ENCODE measurements around the gene MMP28. TPM values are rescaled to one million over a fixed set of nuclear protein-coding genes. Genes with fewer than 3 reads are reported as not detected.

The MMP28 gene
- total RNA-seq, 1 experiment from 2014 or later = not detected

DNA sequence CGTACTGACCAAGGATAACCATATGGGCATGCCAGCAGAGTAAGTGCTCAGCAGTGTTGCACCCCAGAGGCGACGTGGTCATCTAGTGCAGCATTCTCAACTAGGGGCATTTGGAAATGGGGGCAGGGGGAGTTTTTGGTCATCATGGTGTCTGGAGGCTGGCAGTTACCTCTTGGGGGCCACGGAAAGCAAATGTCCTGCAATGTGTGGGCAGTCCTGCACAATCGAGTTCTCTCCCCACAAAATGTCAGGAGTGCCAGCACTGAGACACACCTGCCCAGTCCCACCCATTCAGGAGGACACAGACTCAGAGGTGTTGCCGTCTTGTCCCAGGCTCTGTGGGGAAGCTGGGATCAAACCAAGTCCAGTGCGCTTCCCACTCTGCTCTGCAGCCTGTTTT lies 61.0 kb downstream of the MMP28 start:
- BruUV-seq (replicated peaks) = no TSS peak
- TF ChIP-seq, protein P1, sequence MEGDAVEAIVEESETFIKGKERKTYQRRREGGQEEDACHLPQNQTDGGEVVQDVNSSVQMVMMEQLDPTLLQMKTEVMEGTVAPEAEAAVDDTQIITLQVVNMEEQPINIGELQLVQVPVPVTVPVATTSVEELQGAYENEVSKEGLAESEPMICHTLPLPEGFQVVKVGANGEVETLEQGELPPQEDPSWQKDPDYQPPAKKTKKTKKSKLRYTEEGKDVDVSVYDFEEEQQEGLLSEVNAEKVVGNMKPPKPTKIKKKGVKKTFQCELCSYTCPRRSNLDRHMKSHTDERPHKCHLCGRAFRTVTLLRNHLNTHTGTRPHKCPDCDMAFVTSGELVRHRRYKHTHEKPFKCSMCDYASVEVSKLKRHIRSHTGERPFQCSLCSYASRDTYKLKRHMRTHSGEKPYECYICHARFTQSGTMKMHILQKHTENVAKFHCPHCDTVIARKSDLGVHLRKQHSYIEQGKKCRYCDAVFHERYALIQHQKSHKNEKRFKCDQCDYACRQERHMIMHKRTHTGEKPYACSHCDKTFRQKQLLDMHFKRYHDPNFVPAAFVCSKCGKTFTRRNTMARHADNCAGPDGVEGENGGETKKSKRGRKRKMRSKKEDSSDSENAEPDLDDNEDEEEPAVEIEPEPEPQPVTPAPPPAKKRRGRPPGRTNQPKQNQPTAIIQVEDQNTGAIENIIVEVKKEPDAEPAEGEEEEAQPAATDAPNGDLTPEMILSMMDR (IDR thresholded peaks at IDR 0.05; ENCODE audit: unreplicated experiment) = no peak
- Mint-ChIP-seq H3K27ac (ENCODE audit: unreplicated experiment) (no peak overlapping the region), H3K9me3 (ENCODE audit: low read depth, unreplicated experiment) (no peaks in the 10 kb centered on the region), H3K4me1 (ENCODE audit: low read depth, unreplicated experiment) (peaks cover 7% of the 10 kb centered on the region), H3K27me3 (ENCODE audit: unreplicated experiment) (peaks cover 22% of the 10 kb centered on the region), H3K4me3 (ENCODE audit: low read depth, unreplicated experiment) (no peak overlapping the region), H3K36me3 (ENCODE audit: insufficient read depth, unreplicated experiment) (peaks cover 15% of the 10 kb centered on the region)
- intact Hi-C loops (cut with micrococcal nuclease; ENCODE audit: unreplicated experiment) = no loop called here
- CTCF ChIA-PET = no interaction called here
- DNase-seq = no peak

DNA sequence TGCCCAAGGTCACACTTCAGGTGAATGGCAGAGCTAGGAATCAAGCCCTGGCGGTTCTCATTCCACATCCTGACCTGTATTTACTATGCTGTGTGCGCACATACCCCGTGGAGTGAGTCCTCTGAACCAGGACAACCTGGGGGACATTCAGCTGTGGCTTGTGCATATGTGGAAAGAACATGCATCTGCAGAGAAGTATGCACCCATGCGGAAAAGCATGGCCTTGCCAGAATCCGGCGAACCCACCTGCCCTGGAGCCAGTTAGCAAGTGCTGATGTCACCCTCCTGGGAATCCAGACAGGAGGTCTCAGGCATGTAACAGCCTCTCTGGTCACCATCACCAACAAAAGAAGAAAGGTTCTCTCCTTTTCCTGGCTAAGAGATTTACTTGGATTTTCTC lies 62.1 kb downstream of the MMP28 start:
- H3K4me1 Mint-ChIP-seq (ENCODE audit: low read depth, unreplicated experiment) = peaks cover 7% of the 10 kb centered on the region
- peaks cover 15% of the 10 kb centered on the region for H3K36me3 Mint-ChIP-seq (ENCODE audit: insufficient read depth, unreplicated experiment)
- DNase-seq = no peak
- H3K9me3 Mint-ChIP-seq (ENCODE audit: low read depth, unreplicated experiment) = no peaks in the 10 kb centered on the region
- CTCF ChIA-PET = interaction anchor here (0.6 kb wide), 1 partner anchor 38 kb away, joined by 5 read pairs; no protein-coding TSS in a partner anchor
- intact Hi-C loops (cut with micrococcal nuclease; ENCODE audit: unreplicated experiment) = no loop called here
- BruUV-seq (replicated peaks) = no TSS peak
- H3K27me3 Mint-ChIP-seq (ENCODE audit: unreplicated experiment) = peaks cover 12% of the 10 kb centered on the region
- H3K4me3 Mint-ChIP-seq (ENCODE audit: low read depth, unreplicated experiment) = no peak overlapping the region
- H3K27ac Mint-ChIP-seq (ENCODE audit: unreplicated experiment) = no peak overlapping the region
- TF ChIP-seq, protein P1 (IDR thresholded peaks at IDR 0.05; ENCODE audit: unreplicated experiment) = no peak

DNA sequence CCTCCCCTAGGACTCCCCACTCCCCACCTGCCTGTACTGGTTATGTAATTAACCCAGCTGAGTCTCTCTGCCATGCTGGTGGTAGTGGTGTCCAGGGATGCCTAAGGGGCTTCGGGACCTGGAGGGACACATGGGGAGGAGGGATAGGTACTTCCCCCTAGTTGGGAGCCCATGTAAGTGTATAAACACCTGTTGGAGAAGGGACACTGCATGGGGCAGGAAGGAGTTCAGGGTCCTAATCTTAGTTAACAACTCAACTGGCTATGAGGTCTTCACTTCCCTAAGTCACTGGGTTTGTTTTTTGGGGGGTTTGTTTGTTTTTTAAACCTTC lies 62.7 kb downstream of the MMP28 start:
- DNase-seq = no peak
- H3K36me3 Mint-ChIP-seq (ENCODE audit: insufficient read depth, unreplicated experiment) = peaks cover 15% of the 10 kb centered on the region
- peaks cover 7% of the 10 kb centered on the region for H3K4me1 Mint-ChIP-seq (ENCODE audit: low read depth, unreplicated experiment)
- CTCF ChIA-PET = interaction anchor here (0.6 kb wide), 1 partner anchor 71 kb away, joined by 4 read pairs; no protein-coding TSS in a partner anchor
- no peaks in the 10 kb centered on the region for H3K9me3 Mint-ChIP-seq (ENCODE audit: low read depth, unreplicated experiment)
- TF ChIP-seq, protein P1 (IDR thresholded peaks at IDR 0.05; ENCODE audit: unreplicated experiment) = no peak
- intact Hi-C loops (cut with micrococcal nuclease; ENCODE audit: unreplicated experiment) = no loop called here
- H3K27me3 Mint-ChIP-seq (ENCODE audit: unreplicated experiment) = peaks cover 12% of the 10 kb centered on the region
- no peak overlapping the region for H3K27ac Mint-ChIP-seq (ENCODE audit: unreplicated experiment)
- H3K4me3 Mint-ChIP-seq (ENCODE audit: low read depth, unreplicated experiment) = no peak overlapping the region
- BruUV-seq (replicated peaks) = no TSS peak

DNA sequence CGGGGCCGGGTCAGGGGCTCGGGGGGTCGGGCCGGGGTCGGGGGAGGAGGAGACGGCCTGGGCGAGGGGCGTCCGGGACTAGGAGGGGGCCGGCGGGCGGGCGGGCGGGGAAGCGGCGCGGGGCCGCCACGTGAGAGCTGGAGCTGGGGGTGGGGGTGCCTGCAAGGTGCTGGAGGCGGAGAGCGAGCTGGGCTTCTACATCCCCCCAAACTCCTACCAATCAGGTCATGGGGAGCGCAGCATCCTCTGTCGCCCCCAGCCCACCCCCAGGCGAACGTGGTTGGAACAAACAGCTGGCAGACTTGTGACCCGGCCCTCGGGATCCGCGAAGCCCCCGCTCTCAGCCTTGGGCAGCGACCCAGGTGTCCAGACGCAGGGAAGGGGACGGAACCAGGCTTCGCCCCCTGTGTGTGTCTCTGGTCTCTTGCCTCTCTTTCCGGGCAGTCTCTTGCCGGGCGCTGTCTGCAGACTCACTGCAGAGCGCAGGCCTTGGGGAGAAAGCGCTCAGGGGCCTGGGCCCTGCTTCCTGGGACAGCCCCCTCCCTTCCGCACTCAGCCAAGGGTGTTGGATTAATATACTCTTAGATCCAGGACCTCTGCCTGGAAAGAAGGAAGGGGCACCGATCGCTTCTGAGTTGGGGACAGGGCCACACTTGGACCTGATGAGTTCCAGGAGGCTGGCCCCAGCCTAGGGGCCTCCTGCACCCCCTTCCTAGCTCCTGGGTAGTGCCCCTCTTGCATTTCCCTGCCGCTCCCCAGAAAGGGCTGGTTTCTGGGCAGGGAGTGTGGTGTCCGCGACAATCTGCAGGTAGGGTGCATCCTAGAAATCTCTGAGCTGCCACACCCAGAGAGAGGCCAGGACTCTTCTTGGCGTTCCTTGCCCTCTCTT lies 63.3 kb downstream of the MMP28 start:
- H3K9me3 Mint-ChIP-seq (ENCODE audit: low read depth, unreplicated experiment) = no peaks in the 10 kb centered on the region
- H3K36me3 Mint-ChIP-seq (ENCODE audit: insufficient read depth, unreplicated experiment) = peaks cover 15% of the 10 kb centered on the region
- BruUV-seq (replicated peaks) = no TSS peak
- peak overlapping the region; percentile 50 for H3K4me3 Mint-ChIP-seq (ENCODE audit: low read depth, unreplicated experiment)
- intact Hi-C loops (cut with micrococcal nuclease; ENCODE audit: unreplicated experiment) = no loop called here
- H3K4me1 Mint-ChIP-seq (ENCODE audit: low read depth, unreplicated experiment) = peaks cover 7% of the 10 kb centered on the region
- H3K27ac Mint-ChIP-seq (ENCODE audit: unreplicated experiment) = no peak overlapping the region
- TF ChIP-seq, protein P1 (IDR thresholded peaks at IDR 0.05; ENCODE audit: unreplicated experiment) = no peak
- DNase-seq = no peak
- peaks cover 12% of the 10 kb centered on the region for H3K27me3 Mint-ChIP-seq (ENCODE audit: unreplicated experiment)
- CTCF ChIA-PET = interaction anchor here (0.6 kb wide), 1 partner anchor 72 kb away, joined by 4 read pairs; no protein-coding TSS in a partner anchor
